HL-60 (cell line): Measurements from ENCODE around the gene HPS3.

Source experiments
- DNase-seq, 2 experiments: peaks; one replicate each; pipeline ENCODE4 v3.0.0-alpha.2; 2010 to 2020; ENCODE audit warnings: low read depth in 1 of 2, low spot score in 1 of 2
- H3K27ac ChIP-seq: fragments of 250-450 bp; sonication (Bioruptor Pico); replicated peaks from 2 replicates; pipeline ENCODE4 v1.5.1; 2020; ENCODE audit warnings: mild to moderate bottlenecking, moderate library complexity
- H3K27me3 ChIP-seq: fragments of 250-450 bp; sonication (Bioruptor Pico); 2 replicates; pipeline ENCODE4 v1.5.1; 2021; ENCODE audit warnings: mild to moderate bottlenecking, moderate library complexity; ENCODE audit not compliant: insufficient read depth, poor library complexity, severe bottlenecking
- H3K4me3 ChIP-seq: replicated peaks from 2 replicates; pipeline ENCODE4 v1.5.1; 2011; ENCODE audit warnings: mild to moderate bottlenecking, control low read depth, low read length; ENCODE audit not compliant: insufficient read depth
- CTCF ChIP-seq: IDR thresholded peaks from one replicate; pipeline ENCODE4 v1.5.1; 2011; ENCODE audit warnings: low read length, control low read depth, inconsistent platforms; ENCODE audit not compliant: insufficient read depth
- GABPA ChIP-seq: IDR thresholded peaks from 2 replicates; pipeline ENCODE4 v1.6.1; 2012; ENCODE audit warnings: low read depth
- POLR2AphosphoS5 ChIP-seq: IDR thresholded peaks from 2 replicates; pipeline ENCODE4 v1.6.1; 2012; ENCODE audit warnings: low read depth
- REST ChIP-seq: IDR thresholded peaks from 2 replicates; pipeline ENCODE4 v1.6.1; 2012; ENCODE audit warnings: low read depth; ENCODE audit not compliant: insufficient replicate concordance
- SPI1 ChIP-seq: IDR thresholded peaks from 2 replicates; pipeline ENCODE4 v1.6.1; 2012; ENCODE audit warnings: low read depth, mild to moderate bottlenecking, borderline replicate concordance

Gene HPS3

GRCh38 chr3:149086232-149086988 lies 43.0 kb upstream of the HPS3 start, which contains the start of gene HLTF:
TSS of gene HLTF (minus strand) at chr3:149086533. CDS start at chr3:149086336, 197 bp downstream.
- H3K27me3 ChIP-seq = no peaks in the 10 kb centered on the region
- TF ChIP-seq POLR2AphosphoS5 (peak; percentile 56; the same call in 1 of the 2 replicates), GABPA (no peak), SPI1 (no peak)
- peak within 1 kb of the TSS; percentile 62 for H3K4me3 ChIP-seq
- peak; percentile 70 to 96 for DNase-seq
- H3K27ac ChIP-seq = peak within 1 kb of the TSS; percentile 65

GRCh38 chr3:149087208-149087607 lies 42.2 kb upstream of the HPS3 start:
- H3K4me3 ChIP-seq = no peak overlapping the region
- no peak for TF ChIP-seq REST
- TF ChIP-seq POLR2AphosphoS5 = no peak
- no peak for TF ChIP-seq GABPA
- no peak for TF ChIP-seq CTCF
- TF ChIP-seq SPI1 = no peak
- no peak for DNase-seq
- no peak overlapping the region for H3K27ac ChIP-seq
- no peaks in the 10 kb centered on the region for H3K27me3 ChIP-seq

- no peak for TF ChIP-seq REST
- TF ChIP-seq SPI1 = no peak
- TF ChIP-seq CTCF = no peak
- TF ChIP-seq GABPA = no peak
- TF ChIP-seq POLR2AphosphoS5 = no peak
- H3K27ac ChIP-seq = no peak overlapping the region
- H3K4me3 ChIP-seq = no peak overlapping the region
- DNase-seq = no peak
- no peaks in the 10 kb centered on the region for H3K27me3 ChIP-seq
These were observed 40.0 kb upstream of the HPS3 start for GRCh38 chr3:149089395-149089794.

GRCh38 chr3:149090461-149090860 lies 39.0 kb upstream of the HPS3 start:
- Histone ChIP-seq H3K27me3 (no peaks in the 10 kb centered on the region), H3K27ac (no peak overlapping the region), H3K4me3 (no peak overlapping the region)
- no peak for DNase-seq
- TF ChIP-seq REST (no peak), POLR2AphosphoS5 (no peak), CTCF (no peak), GABPA (no peak), SPI1 (no peak)
